Measurements from ENCODE around the gene WWOX.

WWOX gene

GRCh38 chr16:79250502-79251098 is 1151.1 kb downstream of the WWOX start:
- TF ChIP-seq TSHZ2 (CRISPR knock-in tag; IDR thresholded peaks at IDR 0.05) = no peak
- no peak for TF ChIP-seq ZNF8 (CRISPR knock-in tag; IDR thresholded peaks at IDR 0.05)
- TF ChIP-seq BACH2 (CRISPR knock-in tag; IDR thresholded peaks at IDR 0.05; ENCODE audit: borderline replicate concordance) = no peak
- TF ChIP-seq PATZ1 (CRISPR knock-in tag; IDR thresholded peaks at IDR 0.05; ENCODE audit: borderline replicate concordance) = no peak
- TF ChIP-seq ZNF70 (CRISPR knock-in tag; IDR thresholded peaks at IDR 0.05) = no peak
- no peak for TF ChIP-seq GLIS3 (CRISPR knock-in tag; IDR thresholded peaks at IDR 0.05)
- TF ChIP-seq CREB5 (CRISPR knock-in tag; IDR thresholded peaks at IDR 0.05; ENCODE audit: low read depth) = no peak
- TF ChIP-seq ARNTL (CRISPR knock-in tag; IDR thresholded peaks at IDR 0.05; ENCODE audit: borderline replicate concordance, low read depth) = no peak
- no peak for ATAC-seq

- TF ChIP-seq ZFP30 (CRISPR knock-in tag; IDR thresholded peaks at IDR 0.05) (no peak), TOX (CRISPR knock-in tag; IDR thresholded peaks at IDR 0.05; ENCODE audit: borderline replicate concordance) (no peak), RARB (CRISPR knock-in tag; IDR thresholded peaks at IDR 0.05) (no peak), ARNTL (CRISPR knock-in tag; IDR thresholded peaks at IDR 0.05; ENCODE audit: borderline replicate concordance, low read depth) (no peak), SNAI2 (CRISPR knock-in tag; IDR thresholded peaks at IDR 0.05) (no peak), OSR1 (CRISPR knock-in tag; IDR thresholded peaks at IDR 0.05) (no peak), ISL1 (CRISPR knock-in tag; IDR thresholded peaks at IDR 0.05) (no peak), TSHZ2 (CRISPR knock-in tag; IDR thresholded peaks at IDR 0.05) (no peak), ZNF8 (CRISPR knock-in tag; IDR thresholded peaks at IDR 0.05) (no peak), POU6F1 (CRISPR knock-in tag; IDR thresholded peaks at IDR 0.05; ENCODE audit: borderline replicate concordance, low read depth) (no peak), ZC3H10 (CRISPR knock-in tag; IDR thresholded peaks at IDR 0.05) (no peak), CSRNP3 (CRISPR knock-in tag; IDR thresholded peaks at IDR 0.05) (no peak)
Observed at GRCh38 chr16:79253100-79253631, 1153.7 kb downstream of the WWOX start.

More at GRCh38 chr16:79253100-79253631, 1153.7 kb downstream of the WWOX start:
- ATAC-seq = no peak

Data from SK-N-SH treated with all-trans-retinoic acid at 6 μM for 48 hours (cell line).